ENCODE measurements around the gene STAB2.

STAB2 gene, protein sequence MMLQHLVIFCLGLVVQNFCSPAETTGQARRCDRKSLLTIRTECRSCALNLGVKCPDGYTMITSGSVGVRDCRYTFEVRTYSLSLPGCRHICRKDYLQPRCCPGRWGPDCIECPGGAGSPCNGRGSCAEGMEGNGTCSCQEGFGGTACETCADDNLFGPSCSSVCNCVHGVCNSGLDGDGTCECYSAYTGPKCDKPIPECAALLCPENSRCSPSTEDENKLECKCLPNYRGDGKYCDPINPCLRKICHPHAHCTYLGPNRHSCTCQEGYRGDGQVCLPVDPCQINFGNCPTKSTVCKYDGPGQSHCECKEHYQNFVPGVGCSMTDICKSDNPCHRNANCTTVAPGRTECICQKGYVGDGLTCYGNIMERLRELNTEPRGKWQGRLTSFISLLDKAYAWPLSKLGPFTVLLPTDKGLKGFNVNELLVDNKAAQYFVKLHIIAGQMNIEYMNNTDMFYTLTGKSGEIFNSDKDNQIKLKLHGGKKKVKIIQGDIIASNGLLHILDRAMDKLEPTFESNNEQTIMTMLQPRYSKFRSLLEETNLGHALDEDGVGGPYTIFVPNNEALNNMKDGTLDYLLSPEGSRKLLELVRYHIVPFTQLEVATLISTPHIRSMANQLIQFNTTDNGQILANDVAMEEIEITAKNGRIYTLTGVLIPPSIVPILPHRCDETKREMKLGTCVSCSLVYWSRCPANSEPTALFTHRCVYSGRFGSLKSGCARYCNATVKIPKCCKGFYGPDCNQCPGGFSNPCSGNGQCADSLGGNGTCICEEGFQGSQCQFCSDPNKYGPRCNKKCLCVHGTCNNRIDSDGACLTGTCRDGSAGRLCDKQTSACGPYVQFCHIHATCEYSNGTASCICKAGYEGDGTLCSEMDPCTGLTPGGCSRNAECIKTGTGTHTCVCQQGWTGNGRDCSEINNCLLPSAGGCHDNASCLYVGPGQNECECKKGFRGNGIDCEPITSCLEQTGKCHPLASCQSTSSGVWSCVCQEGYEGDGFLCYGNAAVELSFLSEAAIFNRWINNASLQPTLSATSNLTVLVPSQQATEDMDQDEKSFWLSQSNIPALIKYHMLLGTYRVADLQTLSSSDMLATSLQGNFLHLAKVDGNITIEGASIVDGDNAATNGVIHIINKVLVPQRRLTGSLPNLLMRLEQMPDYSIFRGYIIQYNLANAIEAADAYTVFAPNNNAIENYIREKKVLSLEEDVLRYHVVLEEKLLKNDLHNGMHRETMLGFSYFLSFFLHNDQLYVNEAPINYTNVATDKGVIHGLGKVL (N-terminal part only)

GRCh38 chr12:103586791-103587370 is at the start of gene STAB2:
TSS of gene STAB2 (plus strand) at chr12:103587273. CDS start at chr12:103587477, 204 bp downstream.
- no peak for DNase-seq

DNA sequence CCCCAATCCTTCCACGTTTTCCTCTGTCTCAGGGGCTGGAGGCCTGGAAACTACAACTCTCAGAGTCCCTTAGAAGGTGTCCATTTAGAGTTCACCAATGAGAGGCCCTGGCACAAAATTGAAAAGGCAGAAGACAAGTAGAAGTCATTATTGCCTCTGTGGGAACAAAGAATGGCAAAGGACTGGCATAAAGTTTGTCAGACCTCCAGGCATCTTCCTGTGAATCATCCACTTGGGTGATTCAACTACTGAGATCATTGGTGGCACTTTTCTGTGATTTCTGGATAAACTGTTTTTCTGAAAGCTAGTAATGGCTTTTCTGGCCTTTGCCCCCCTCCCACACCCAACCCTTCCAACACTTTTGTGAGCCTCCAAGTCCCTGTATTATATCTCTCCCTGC is 48.7 kb upstream of the STAB2 start:
- DNase-seq = no peak

GRCh38 chr12:103540319-103540718 is 46.8 kb upstream of the STAB2 start:
- no peak for DNase-seq

DNA sequence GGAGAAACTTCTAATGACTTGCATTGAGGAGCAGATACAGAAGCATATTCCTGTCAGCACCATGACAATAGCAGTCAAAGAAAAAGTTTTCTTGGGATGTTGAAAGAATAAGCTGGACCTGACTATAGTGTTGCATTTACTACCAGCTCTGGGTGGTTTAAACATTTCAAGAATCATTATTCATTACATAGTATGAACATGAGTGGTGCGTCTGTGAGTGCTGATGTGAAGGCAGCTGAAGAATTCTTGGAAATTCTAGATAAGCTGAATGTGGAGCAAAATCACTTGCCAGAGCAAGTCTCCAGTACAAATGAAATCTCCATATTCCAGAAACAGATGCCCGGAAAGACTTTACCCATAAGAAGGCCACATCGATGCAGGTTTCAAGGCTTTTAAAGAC is 45.0 kb upstream of the STAB2 start:
- DNase-seq = no peak

DNA sequence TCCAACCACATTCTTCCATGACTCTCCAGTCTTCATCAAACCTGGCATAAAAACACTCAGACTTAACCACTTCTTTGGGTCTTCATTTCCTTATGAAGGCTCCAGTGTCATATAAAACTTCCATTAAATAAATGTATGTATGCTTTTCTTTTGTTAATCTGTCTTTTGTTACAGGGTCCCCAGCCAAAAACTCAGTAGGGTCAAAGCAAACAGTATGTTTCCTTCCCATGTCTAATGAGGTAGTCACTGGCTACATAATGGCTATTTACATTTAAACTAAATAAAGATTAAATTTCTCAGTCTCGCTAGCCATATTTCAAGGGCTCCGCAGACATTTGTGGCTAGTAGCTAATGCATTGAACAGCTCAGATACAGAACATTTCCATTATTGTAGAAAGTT is 40.1 kb upstream of the STAB2 start:
- no peak for DNase-seq

DNA sequence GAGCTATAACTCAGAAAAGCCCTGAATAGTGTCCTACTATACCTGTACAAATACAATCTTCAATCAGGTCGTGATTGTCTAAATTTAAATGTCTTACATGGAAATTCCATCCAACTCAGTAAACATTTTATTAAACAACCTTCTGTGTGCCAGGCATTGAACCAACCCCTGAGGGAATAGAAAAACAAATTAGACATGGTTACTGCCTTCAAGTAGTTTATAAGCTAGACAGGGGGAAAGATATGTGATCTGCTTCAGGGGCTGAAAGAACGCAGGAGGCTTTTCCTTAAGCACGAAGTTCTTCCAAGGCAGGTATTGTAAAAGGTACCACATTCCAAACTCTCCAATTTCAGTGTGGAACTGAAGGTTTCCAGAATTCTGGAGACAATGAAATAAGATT is 39.7 kb upstream of the STAB2 start:
- peak; percentile 19 to 69 for DNase-seq

DNA sequence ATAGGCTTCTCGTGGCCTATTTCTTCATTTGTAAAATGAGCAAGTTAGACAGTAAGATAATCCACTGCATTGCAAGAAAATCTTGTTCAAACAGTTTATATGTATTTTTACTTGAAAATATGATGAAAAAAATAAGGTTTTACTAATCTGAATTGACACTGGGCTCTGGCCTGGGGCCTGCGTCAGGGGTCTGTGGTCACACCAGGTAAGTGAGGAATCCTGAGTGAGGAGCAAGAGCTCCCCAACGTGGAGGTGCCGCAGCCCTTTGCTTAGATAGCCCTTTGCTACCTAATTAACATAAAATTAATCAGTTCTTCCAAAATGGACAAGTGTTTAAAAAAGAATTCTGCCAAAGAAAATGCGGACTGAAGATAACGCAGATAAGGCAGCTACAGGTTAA is 39.1 kb upstream of the STAB2 start:
- peak; percentile 66 to 77 for DNase-seq

GRCh38 chr12:103548622-103549601 is 38.2 kb upstream of the STAB2 start:
- peak; percentile 75 to 77 for DNase-seq

DNA sequence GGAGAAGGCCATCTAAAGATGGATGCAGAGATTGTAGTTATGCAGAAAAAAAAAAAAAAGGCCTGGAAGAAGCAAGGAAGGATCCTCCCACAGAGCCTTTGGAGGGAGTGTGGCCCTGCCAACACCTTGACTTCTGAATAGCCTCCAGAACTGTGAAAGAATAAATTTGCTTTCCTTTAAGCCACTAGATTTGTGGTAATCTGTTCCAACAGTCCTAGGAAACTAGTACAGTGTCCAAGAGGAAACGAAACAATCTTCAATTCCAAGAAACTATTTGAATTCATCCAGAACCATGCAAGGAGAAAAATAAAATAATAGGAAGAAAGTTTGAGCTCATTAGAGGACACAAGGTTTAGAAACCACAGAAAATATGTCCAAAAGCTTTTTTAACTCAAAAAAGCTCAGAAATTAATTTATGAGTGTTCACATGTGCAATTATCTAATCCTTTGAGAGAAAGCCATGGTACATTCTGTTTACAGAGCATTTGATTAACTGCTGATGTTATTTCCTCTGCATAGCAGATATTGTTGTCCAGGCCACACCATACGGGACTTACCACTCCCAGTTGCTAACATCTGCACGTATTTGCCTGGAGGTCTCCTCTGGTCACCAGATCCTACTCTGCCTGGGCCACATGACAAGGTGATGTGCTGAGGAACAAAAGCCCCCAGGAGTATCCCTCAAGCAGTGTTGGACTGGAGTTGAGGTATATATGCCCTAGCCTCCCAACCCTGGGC is 30.0 kb upstream of the STAB2 start:
- DNase-seq = no peak

DNA sequence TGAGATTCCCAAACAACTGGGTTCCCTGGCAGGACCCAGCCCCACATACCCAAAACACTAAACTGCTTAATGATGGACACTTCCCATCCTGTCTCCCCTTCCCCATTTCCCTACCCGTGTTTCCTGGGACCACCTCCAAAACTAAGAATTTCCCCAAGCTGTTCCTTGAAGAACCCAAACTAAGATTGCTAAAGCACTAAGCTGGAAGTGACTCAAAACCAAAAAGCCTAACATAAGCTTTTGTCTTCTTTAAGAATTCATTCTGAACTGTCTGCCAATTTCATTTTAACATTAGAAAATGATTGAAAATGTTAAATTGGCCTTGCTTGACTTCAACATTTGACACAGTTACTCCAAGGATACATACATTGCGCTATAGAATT is 29.5 kb upstream of the STAB2 start:
- no peak for DNase-seq

- no peak for DNase-seq
Measured at GRCh38 chr12:103558879-103559278, 28.2 kb upstream of the STAB2 start.

GRCh38 chr12:103560604-103561101 is 26.4 kb upstream of the STAB2 start:
- DNase-seq = no peak

DNA sequence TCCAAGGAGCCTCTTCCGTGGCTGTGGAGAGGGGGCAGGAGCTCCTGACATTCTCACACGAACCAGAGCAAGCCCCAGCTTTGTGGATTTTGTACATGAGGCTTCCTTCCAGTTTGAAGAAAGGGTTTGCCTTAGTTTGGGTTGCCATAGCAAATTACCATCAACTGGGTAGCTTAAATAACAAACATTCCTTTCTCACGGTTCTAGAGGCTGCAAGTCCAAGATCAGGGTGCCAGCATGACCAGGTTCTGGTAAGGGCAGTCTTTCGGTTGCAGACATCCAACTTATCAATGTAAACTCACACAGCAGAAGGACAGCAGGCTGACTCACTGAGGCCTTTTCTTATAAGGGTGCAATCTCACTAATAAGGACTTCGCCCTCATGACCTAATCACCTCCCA is 25.9 kb upstream of the STAB2 start:
- DNase-seq = no peak

DNA sequence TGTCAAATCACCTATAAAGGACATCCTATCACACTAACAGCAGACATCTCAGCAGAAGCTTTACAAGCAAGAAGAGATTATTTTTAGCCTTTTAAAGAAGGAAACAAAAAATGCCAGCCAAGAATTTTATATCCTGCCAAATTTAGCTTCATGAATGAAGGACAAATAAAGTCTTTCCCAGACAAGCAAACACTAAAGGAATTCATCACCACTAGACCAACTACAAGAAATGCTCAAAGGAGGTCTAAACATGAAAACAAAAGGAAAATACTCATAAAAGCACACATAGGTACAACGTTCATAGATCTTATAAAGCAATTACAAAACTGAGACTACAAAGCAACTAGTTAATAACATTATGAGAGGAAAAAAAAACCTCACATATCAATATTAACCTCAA is 20.7 kb upstream of the STAB2 start:
- DNase-seq = no peak

DNA sequence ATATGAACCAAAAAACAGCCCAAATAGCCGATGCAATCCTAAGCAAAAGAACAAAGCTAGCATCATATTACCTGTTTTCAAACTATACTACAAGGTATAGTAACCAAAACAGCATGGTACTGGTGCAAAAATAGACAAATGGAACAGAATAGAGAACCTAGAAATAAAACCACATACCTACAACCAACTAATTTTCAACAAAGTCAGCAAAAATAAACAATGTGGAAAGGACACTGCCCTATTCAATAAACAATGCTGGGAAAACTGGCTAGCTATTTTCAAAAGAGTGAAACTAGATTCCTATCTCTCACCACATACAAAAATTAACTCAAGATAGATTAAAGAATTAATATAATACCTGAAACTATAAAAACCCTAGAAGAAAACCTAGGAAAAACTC is 17.8 kb upstream of the STAB2 start:
- DNase-seq = no peak

DNA sequence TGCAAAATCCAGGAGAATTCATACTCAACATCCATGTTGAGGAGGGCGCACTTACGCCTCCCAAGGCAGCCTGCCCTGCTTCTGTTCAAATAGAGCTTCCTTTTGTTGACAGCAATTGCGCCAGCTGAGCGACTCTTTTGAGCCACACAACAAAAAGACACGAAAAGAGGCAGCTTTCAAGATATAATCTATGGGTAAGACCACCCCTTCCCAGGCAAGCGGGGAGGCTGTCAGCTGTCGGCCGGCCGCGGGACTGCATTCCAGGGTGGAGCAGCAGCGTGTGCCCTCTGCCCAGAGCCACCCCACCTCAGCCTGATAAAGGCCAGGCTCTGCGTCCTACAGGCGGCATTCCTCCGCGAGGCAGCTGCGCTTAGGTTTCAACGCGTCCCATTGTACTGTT is 15.8 kb upstream of the STAB2 start:
- DNase-seq = peak; percentile 61 to 79

- DNase-seq = no peak
Measured at GRCh38 chr12:103572312-103573045, 14.6 kb upstream of the STAB2 start.

DNA sequence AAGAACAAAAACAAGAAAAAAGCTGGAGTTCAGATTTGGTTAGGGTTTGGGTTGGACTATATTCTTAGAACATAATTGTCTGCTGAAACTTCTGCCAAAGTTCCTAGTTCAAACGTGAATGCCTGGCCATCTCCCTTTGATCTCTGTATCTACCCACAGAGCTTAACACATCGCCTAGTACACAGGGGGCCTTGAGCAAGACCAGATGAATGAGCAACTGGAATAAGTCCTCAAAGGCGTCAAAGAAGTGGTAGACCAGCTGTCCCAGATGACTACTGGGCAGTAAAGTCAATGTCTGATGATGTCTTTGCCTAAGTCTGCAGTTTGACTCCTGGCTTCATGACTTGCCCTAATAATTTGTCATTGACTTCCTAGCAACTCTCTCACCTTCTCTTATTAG is 13.9 kb upstream of the STAB2 start:
- DNase-seq = no peak

DNA sequence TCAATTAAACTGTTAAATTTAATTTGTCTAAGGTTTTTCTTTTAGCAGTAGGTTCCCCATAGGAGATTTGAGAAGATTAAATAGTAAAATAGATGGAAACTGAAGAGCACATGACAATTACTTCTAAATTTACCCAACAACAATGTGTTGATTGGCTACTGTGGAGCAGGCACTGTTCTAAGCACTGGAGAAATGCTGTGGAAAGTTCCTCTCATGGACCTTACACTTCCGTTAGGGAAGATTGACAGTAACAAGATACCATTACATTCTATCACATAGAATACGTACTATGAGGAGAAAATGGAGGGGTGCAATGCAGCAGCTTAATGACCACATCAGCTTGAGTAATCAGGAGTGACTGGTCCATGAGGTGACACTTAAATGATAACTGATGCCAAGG is 8.1 kb upstream of the STAB2 start:
- no peak for DNase-seq

DNA sequence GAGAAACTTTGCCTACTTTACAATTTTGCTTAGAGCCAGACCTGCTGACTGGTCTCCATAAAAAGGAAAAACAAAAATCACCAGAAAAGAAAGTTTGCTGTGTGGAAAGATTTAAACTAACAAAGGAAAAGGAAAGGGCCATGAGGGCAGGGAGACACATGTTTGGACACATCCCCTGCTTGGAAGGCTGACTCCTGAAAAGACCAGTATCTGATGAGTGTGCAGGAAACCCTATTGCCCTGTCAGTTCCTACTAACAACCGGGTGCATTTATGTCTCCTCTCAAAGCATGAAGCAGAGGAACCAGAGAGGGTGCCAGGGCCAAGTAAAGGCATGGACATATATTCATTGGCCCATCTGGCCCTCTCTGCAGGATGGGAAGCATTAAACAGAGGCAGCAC is 7.0 kb upstream of the STAB2 start:
- no peak for DNase-seq

All from NCI-H1930 (cell line).